Hepatocyte (in vitro differentiated cells): ENCODE data around the gene FES. TPM values are rescaled to one million over a fixed set of nuclear protein-coding genes. Genes with fewer than 3 reads are reported as not detected.

ENCODE experiments used
- DNase-seq: peaks from one replicate; pipeline ENCODE4 v3.0.0-alpha.2; 2016; ENCODE audit warnings: low spot score
- H2AFZ ChIP-seq: fragments of 200-600 bp; sonication (generic); 2 replicates; pipeline ENCODE4 v1.6.0; 2016; ENCODE audit warnings: antibody characterized with exemption, mild to moderate bottlenecking
- H3K27ac ChIP-seq: fragments of 200-600 bp; sonication (generic); 2 replicates; pipeline ENCODE4 v1.5.1; 2016; ENCODE audit warnings: mild to moderate bottlenecking
- H3K27me3 ChIP-seq: fragments of 200-600 bp; sonication (generic); 2 replicates; pipeline ENCODE4 v1.6.1; 2016
- H3K36me3 ChIP-seq: fragments of 200-600 bp; sonication (generic); replicated peaks from 2 replicates; pipeline ENCODE4 v1.5.1; 2016; ENCODE audit warnings: low read depth; ENCODE audit not compliant: insufficient read depth
- H3K4me1 ChIP-seq: fragments of 200-600 bp; sonication (generic); 2 replicates; pipeline ENCODE4 v1.5.1; 2016; ENCODE audit warnings: mild to moderate bottlenecking, moderate library complexity; ENCODE audit not compliant: insufficient read depth
- H3K4me2 ChIP-seq: fragments of 200-600 bp; sonication (generic); 2 replicates; pipeline ENCODE4 v1.6.0; 2016
- H3K4me3 ChIP-seq: fragments of 200-600 bp; sonication (generic); 2 replicates; pipeline ENCODE4 v1.5.1; 2016; ENCODE audit warnings: mild to moderate bottlenecking
- H3K79me2 ChIP-seq: fragments of 200-600 bp; sonication (generic); 2 replicates; pipeline ENCODE4 v1.6.0; 2017; ENCODE audit warnings: mild to moderate bottlenecking
- H3K9me2 ChIP-seq: fragments of 200-600 bp; sonication (generic); replicated peaks from 2 replicates; pipeline ENCODE4 v1.6.0; 2017; ENCODE audit warnings: mild to moderate bottlenecking; ENCODE audit not compliant: insufficient read depth
- H3K9me3 ChIP-seq: fragments of 200-600 bp; sonication (generic); 2 replicates; pipeline ENCODE4 v1.5.1; 2016; ENCODE audit warnings: low read depth, mild to moderate bottlenecking
- H4K20me1 ChIP-seq: fragments of 200-600 bp; sonication (generic); 2 replicates; pipeline ENCODE4 v1.6.0; 2016; ENCODE audit warnings: mild to moderate bottlenecking; ENCODE audit not compliant: insufficient read depth, poor library complexity, severe bottlenecking
- EZH2 ChIP-seq: fragments of 200-600 bp; sonication (generic); IDR thresholded peaks from 2 replicates; pipeline ENCODE4 v1.6.1; 2016; ENCODE audit warnings: antibody characterized with exemption, mild to moderate bottlenecking, borderline replicate concordance
- EZH2phosphoT487 ChIP-seq: fragments of 200-600 bp; sonication (generic); IDR thresholded peaks from one replicate; pipeline ENCODE4 v1.6.1; 2018; ENCODE audit warnings: antibody characterized with exemption, mild to moderate bottlenecking, low read depth, moderate library complexity; ENCODE audit not compliant: unreplicated experiment, severe bottlenecking
- WGBS: methylation state at CpG from one replicate; pipeline ENCODE4 v1.1.6; 2016; ENCODE audit warnings: low lambda C conversion rate; ENCODE audit errors: missing lambda C conversion rate; 5-methylcytosine and 5-hydroxymethylcytosine counted together
- polyA plus RNA-seq: library from polyadenylated mRNA; unstranded; fragments of >200 nt; fragmentation: Nextera tagmentation; extraction: Ambion mirVana; gene quantifications from 2 replicates; pipeline ENCODE4 v1.2.1, GENCODE V29; 2016
- total RNA-seq: library from RNA; depleted of rRNA; stranded (reverse); fragments of >200 nt; gene quantifications from 2 replicates; pipeline ENCODE4 v1.2.3, GENCODE V29; 2014
- TF ChIP-seq, protein P1 (sequence below): fragments of 200-600 bp; sonication (generic); IDR thresholded peaks from 2 replicates; pipeline ENCODE4 v1.5.1; 2016; ENCODE audit warnings: antibody characterized with exemption, mild to moderate bottlenecking; ENCODE audit not compliant: poor library complexity

Gene FES
- total and polyA plus RNA-seq, 2 experiments from 2014 or later: 7.3 to 13.5 TPM

DNA sequence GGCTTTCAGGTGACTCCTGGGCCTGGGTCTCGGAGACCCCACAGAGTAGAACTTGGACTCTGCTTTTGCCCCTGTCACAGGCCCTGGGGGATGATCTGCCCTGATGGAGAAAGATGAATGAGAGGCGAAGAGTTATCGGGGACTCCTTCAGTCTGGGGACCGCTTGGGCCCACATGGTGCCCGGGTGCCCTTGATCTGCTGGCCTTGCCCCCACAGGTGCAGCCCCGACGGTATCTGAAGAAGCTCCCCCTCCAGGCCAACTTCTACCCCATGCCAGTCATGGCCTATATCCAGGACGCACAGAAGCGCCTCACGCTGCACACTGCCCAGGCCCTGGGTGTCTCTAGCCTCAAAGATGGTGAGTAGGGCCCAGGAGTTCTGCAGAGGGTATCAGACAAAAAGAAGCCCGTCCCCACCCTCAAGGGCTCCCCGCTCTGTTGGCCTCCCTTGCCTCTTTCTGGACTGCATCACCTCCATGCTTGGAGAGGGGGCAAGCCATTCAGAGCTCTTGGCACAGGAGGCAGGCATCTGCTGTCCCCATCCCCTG is 29.2 kb downstream of the FES start:
- H4K20me1 ChIP-seq: no peaks in the 10 kb centered on the region
- no peaks in the 10 kb centered on the region for H3K9me3 ChIP-seq
- DNase-seq: no peak
- H3K4me1 ChIP-seq: no peaks in the 10 kb centered on the region
- no peak overlapping the region for H3K4me2 ChIP-seq
- H3K36me3 ChIP-seq: no peaks in the 10 kb centered on the region
- TF ChIP-seq, protein P1, sequence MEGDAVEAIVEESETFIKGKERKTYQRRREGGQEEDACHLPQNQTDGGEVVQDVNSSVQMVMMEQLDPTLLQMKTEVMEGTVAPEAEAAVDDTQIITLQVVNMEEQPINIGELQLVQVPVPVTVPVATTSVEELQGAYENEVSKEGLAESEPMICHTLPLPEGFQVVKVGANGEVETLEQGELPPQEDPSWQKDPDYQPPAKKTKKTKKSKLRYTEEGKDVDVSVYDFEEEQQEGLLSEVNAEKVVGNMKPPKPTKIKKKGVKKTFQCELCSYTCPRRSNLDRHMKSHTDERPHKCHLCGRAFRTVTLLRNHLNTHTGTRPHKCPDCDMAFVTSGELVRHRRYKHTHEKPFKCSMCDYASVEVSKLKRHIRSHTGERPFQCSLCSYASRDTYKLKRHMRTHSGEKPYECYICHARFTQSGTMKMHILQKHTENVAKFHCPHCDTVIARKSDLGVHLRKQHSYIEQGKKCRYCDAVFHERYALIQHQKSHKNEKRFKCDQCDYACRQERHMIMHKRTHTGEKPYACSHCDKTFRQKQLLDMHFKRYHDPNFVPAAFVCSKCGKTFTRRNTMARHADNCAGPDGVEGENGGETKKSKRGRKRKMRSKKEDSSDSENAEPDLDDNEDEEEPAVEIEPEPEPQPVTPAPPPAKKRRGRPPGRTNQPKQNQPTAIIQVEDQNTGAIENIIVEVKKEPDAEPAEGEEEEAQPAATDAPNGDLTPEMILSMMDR: no peak
- TF ChIP-seq EZH2phosphoT487: no peak
- no peak for TF ChIP-seq EZH2
- no peak overlapping the region for H3K4me3 ChIP-seq
- WGBS: 97% methylated on average over 10 of the region's 12 CpGs
- no peaks in the 10 kb centered on the region for H3K27me3 ChIP-seq
- no peaks in the 10 kb centered on the region for H3K79me2 ChIP-seq
- no peak overlapping the region for H3K27ac ChIP-seq
- no peak overlapping the region for H2AFZ ChIP-seq
- H3K9me2 ChIP-seq: no peaks in the 10 kb centered on the region

GRCh38 chr15:90914305-90915080 is 30.2 kb downstream of the FES start:
- H3K4me2 ChIP-seq: no peak overlapping the region
- no peaks in the 10 kb centered on the region for H4K20me1 ChIP-seq
- TF ChIP-seq EZH2phosphoT487 (no peak), EZH2 (no peak)
- TF ChIP-seq, protein P1: no peak
- WGBS: 95% methylated on average over 22 of the region's 22 CpGs
- H3K79me2 ChIP-seq: no peaks in the 10 kb centered on the region
- H3K36me3 ChIP-seq: no peaks in the 10 kb centered on the region
- no peak for DNase-seq
- no peaks in the 10 kb centered on the region for H3K9me2 ChIP-seq
- no peak overlapping the region for H3K27ac ChIP-seq
- H3K4me1 ChIP-seq: no peaks in the 10 kb centered on the region
- H3K4me3 ChIP-seq: no peak overlapping the region
- no peaks in the 10 kb centered on the region for H3K9me3 ChIP-seq
- H2AFZ ChIP-seq: no peak overlapping the region
- H3K27me3 ChIP-seq: no peaks in the 10 kb centered on the region

DNA sequence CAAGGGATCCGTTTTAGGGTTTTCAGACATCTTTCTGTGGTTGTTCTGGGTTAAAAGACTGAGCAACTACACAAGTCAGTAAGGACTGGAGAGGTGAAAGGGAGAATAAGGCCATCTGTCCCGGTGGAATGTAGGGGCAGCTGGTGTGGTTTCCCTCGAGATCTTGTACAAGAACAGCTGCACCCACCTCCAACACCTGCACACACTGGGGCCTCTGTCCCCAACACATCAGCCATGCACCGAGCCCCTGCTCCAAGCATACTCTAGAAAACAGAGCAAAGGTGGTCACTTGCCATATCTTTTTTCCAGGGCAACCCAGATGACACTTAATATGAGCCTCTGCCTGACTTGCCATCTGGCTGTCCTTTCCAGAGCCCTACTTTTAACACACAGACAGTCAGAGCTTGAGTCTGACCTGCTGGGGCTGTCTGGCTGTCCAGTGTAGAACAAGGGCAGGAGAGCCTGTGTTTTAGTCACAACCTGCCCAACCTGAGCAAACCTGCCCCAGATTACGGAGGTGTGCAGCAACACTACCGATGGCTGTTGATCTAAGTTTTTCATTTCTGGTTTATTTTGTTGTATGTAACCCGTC is 31.0 kb downstream of the FES start:
- no peaks in the 10 kb centered on the region for H3K27me3 ChIP-seq
- H4K20me1 ChIP-seq: no peaks in the 10 kb centered on the region
- no peak overlapping the region for H3K4me2 ChIP-seq
- TF ChIP-seq EZH2phosphoT487: no peak
- TF ChIP-seq EZH2: no peak
- TF ChIP-seq, protein P1: no peak
- H3K79me2 ChIP-seq: no peaks in the 10 kb centered on the region
- no peaks in the 10 kb centered on the region for H3K4me1 ChIP-seq
- no peak overlapping the region for H3K27ac ChIP-seq
- no peaks in the 10 kb centered on the region for H3K9me3 ChIP-seq
- no peak overlapping the region for H2AFZ ChIP-seq
- H3K4me3 ChIP-seq: no peak overlapping the region
- 95% methylated on average over 7 of the region's 7 CpGs for WGBS
- no peaks in the 10 kb centered on the region for H3K9me2 ChIP-seq
- DNase-seq: no peak
- no peaks in the 10 kb centered on the region for H3K36me3 ChIP-seq
